Measurements from ENCODE around the gene MTMR3.
"Not testable (repeated sequence)": the region's sequence is repeated elsewhere in the genome, so short reads cannot be mapped to it uniquely, and the experiment has no call there.

MTMR3 gene

DNA sequence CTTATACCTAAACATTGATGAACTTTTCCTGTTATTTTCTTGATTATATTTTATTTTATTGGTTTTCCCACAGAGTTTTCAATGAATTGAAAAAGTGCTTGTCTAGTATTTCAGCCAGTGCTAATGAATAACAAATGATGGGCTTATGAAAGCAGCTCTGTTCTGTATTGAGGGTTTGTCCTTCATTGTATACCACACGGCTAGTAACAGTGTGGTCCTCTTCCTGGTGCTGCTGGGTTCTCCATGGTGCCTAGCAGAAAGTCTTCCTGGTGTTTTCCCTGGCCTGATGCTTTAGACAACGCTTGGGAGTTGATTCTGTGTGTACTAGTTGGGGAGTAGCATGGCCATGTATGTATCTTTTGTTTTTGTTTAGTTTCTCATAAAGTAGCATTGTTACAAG lies 89.1 kb downstream of the MTMR3 start:
- no peak for DNase-seq

DNA sequence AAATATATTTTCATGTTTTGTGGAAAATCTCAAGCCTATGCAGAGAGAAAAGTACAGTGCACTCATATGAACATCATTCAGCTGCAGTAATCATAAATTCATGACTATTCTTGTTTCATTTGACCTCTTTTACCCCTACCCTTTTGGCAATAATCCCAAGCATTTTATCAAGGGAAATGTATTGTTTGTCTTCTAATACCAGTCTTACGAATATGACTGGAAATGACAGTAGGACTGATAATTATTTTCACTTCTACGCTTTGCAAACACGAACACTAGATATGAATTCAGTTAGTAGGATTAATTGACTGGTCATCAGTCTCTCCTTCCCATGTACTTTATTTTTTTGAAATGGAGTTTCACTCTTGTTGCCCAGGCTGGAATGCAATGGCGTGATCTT lies 90.3 kb downstream of the MTMR3 start:
- no peak for DNase-seq

DNA sequence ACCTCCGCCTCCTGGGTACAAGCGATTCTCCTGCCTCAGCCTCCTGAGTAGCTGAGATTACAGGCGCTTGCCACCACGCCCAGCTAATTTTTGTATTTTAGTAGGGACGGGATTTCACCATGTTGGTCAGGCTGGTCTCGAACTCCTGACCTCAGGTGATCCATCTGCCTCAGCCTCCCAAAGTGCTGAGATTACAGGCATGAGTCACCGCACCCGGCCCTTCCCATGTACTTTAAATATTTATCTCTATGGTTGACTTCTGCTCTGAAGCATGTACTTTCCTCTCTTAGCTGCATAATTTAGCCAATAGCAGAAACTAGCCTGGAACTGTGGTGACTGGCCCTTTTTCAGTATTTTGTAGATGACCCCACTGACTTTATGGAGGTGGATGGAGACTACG lies 90.7 kb downstream of the MTMR3 start:
- DNase-seq: not testable (repeated sequence)

DNA sequence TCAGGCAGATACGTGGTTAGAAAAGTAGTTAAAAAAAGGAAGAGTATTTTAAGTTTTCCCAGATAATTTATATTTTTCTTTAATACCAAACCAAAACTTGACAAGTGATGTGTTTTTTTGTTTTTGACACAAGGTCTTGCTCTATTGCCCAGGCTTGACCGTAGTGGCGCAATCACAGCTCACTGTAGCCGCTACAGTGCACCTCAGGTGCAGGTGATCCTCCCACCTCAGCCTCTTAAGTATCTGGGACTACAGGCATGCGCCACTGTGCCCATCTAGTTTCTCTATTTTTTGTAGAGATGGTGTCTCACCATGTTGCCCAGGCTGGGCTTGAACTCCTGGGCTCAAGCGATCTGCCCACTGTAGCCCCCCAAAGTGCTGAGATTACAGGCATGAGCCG lies 92.5 kb downstream of the MTMR3 start:
- DNase-seq: no peak

DNA sequence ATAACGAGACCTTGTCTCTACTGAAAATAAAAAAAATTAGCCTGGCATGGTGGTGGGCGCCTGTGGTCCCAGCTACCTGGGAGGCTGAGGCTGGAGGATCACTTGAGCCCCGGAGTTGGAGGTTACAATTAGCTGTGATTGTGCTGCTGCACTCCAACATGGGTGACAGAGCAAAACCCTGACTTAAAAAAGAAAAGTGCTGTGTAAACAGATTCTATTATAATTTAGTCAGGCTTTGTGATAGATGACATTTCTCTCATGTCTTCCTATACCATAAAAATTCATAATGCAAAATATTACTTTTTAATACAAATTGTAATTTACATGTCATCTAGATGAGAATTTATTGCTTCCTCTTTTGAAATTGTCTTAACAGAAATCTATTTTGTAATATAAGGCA lies 94.1 kb downstream of the MTMR3 start:
- no peak for DNase-seq

DNA sequence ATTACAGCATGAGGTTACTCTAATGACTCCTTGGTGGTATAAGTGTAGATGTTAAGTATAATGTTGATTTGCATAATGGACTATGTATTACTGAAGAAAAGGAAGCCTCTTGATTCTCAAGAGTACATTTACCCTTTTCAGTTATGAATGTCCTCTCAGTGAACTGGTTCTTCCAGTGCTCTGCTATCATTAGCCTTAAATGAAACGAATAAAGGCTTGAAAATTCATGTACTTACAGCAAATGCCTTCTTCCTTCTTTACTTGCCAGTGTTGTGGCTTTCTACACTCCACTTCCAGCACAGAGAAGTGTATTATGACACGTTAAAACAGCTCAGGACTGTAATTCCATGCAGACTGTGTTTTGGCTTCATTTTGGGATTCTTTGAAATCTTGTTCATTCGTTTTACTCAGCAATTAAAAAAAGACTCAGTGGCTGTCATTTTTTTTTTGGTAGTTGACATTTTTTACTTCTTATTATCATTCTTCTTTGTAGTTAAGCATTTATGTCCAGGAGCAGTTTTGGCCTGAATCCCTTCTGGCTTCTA lies 96.9 kb downstream of the MTMR3 start:
- no peak for DNase-seq

DNA sequence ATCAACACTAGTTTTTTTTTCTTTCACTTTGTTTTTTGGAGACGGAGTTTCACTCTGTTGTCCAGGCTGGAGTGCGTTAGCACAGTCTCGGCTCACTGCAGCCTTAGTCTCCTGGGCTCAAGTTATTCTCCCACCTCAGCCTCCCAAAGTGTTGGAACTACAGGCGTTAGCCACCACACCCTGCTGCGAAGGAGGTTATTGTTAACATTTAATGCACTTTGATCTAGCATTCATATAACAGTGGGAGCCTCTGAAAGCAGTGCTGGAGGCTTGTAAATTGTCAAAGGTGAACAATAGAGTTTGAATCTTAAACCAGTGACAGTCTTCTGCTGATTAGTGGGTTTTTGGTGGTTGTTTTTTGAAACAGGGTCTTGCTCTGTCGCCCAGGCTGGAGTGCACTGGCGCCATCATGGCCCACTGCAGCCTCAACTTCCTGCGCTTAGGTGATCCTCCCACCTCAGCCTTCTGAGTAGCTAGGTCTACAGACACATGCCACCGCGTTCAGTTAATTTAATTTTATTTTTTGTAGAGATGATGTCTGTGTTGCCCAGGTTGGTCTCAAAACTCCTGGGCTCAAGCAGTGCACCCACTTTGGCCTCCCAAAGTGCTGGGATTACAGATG lies 100.4 kb downstream of the MTMR3 start:
- DNase-seq: no peak

DNA sequence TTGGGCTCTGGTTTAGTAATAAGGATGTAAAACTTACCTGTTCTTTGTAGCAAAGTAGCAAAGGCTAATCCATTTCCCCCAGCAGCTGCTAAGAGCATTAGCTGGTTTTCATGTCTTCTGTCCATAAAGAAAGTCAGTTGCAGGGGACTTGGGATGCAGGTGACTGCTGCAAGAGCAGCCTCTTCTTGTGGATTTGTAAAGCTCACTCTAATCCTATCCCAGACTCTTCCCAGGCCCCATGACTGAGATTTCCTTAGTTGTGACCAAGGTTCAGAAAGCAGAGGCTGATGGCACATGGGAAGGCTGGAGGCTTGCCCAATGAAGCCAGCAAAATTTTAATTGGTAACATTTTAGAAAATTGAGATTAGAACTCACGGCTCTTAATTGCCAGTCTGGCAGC lies 102.9 kb downstream of the MTMR3 start:
- DNase-seq: no peak

DNA sequence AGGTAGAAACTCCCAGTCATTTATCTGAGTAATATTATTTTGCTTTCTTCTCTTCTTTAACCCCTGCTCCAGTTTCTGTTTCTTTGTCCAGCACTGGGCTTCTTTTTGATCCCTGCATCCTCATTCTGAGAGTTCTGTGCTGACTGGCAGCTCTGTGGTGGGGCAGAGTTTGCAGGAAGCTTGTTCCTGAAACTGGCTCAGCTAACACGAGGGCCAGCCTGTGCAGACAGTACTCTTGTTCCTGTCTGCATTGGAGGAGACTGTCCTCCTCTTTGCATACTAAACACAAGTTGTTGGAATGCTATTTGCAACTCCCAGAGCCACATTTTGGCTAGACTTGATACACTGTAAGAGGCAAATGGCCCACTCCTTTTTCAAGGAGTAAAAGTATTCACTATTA lies 104.2 kb downstream of the MTMR3 start:
- no peak for DNase-seq

DNA sequence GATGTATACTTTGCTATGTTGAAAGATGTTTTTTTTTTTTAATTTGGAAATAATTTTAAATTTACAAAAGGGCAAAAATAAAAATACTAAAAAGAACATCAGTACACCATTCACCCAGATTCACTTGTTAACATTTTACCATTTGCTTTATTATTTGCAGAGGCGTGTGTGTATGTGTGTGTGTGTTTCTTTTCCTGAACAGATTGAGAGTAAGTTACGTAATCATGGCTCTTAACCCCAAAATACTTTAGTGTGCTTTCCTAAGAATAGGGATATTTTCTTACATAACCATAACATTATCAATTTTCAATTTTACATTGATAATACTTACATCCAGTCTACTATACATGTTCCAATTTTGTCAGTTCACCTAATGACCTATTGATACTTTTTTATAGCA lies 105.7 kb downstream of the MTMR3 start:
- DNase-seq: no peak

DNA sequence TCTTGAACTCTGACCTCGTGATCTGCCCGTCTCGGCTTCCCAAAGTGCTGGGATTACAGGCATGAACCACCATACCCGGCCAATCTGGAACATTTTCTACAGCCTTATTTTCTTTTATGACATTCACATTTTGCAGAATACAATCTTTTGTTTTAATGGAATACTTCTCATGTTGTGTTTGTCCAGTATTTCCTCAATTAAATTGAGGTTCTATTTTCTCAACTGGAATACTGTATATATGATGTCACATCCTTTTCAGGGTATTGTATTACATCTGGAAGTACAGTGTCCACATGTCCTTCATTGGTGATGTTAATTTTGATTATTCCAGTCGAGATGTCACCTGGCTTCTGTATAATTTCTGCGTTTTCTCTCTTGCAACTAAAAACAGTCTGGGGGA lies 106.5 kb downstream of the MTMR3 start:
- no peak for DNase-seq

DNA sequence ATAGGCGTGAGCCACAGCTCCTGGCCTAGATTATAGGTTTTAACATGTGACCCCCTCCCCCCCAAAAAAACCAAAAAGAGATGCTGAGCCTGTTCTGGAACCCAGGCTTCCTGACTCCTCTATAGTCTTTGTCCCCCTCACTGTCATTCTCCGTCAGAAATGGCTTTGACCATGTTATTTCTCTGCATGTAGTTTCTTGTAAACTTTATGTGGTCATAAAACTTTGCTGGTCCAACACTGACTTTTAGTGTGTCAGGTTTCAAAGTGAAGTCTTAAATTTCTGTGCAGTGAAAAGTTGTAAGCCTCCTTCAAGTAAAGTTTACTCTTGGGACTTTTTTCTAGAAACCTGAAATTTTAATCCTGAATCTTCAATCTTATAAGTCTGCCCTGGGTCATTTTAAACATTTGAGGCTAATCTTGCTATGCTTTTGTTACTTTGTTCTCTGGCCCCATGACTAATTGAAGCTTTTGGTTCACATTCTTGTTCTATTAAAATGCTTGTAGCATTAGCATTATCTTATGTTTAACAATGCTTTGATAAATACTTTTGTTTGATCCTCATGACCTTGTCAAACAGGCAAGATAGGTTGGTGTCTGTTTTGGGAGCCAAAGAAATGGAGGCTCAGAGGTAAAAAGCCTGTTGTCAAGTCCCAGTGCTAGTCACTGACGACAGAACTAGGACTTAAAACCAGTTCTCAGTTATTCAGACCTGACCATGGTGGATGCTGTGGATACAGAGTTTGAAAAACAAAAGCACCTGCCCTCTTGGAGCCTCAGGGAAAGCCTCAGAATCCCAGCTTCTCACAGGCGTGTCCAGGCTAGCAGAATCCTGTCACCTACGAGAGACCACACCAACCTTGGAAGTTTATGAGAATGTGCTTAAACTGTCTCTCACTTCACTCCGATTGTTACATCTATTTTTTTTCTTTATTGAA lies 109.6 kb downstream of the MTMR3 start:
- DNase-seq: no peak

DNA sequence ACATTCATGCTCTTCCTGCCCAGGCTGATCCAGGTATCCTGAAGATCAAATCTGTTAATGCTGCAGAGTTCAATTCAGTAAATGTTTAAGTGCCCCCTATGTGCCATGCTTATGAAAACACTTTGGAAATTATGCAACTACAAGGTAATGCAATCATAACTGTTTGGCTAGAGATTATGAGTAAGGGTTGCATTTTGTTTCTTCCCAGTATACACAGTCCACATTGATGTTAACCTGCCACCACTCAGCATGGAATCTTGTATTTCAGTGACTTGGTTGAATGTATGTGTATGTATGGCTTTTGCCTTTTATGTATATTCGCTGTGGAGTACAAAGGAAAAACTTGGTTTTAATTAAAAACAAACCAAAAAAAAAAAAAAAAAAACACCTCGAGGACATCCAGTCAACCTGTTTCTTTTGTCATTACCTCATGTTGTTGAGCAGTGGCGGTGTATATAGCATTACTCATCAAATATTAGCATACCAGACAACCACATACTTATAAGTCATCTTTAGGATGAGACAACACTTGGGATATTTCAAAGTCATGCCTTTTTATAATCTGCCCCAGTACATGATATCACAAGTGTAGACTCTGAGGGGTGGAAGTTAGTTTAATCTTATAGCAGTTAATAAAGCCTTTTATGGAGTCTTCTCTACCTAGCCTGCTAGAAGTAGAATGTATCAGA lies 111.2 kb downstream of the MTMR3 start:
- no peak for DNase-seq

DNA sequence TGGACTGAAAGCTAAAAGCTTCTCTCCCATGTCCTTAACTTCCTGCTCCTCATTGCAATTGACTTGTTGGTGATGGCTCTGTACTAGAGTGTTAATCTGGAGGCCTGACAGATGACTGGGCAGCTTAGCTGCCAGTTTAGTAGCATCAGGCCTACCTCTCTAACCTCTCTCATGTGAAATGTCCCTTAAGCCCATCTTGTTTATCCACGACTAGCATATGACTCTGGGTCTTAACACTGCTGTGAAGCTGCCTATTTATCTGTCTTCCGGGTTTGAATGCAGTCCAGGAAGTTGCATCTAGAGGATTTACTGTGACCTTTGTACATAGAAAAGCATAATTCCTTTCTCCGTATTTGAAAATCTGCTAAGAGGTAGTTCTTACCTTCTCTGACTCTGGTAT lies 112.0 kb downstream of the MTMR3 start:
- no peak for DNase-seq

DNA sequence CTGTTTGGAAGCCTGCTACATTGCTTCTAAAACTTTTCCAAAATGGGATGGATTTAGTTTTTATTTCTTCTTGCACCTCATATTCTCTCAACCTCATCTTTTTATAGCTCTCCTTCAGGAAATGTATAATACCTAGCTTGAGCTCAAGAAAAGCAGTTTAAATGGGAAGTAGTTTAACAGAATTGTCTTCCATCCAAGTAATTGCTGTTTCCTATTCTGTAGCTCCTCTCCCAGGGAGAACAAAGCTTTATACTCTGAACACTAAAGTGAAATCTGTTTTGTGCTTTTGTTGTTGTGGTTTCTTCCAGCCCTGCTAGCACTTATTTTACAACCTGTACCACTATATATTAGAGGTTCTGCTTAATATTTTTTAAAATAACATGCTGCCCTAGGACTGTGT lies 114.1 kb downstream of the MTMR3 start:
- DNase-seq: no peak

DNA sequence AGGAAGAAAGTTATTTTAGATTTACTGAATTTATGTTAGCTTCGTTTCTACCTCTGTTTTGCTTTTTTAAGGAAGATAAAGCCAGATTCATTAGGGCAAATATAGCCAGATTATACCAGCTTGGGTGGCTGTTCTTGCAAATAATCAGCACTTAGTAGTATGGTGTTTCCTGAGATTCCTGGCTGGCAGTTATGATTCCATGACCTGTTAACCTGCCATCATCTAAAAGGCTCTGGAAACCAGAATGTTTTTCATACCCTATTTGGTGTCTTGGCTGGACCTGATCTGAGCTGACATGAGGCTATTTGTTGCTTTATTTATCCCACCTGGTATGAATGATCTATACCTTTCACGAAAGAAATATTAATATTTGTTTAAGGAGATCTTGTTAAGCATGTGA lies 114.5 kb downstream of the MTMR3 start:
- DNase-seq: no peak

DNA sequence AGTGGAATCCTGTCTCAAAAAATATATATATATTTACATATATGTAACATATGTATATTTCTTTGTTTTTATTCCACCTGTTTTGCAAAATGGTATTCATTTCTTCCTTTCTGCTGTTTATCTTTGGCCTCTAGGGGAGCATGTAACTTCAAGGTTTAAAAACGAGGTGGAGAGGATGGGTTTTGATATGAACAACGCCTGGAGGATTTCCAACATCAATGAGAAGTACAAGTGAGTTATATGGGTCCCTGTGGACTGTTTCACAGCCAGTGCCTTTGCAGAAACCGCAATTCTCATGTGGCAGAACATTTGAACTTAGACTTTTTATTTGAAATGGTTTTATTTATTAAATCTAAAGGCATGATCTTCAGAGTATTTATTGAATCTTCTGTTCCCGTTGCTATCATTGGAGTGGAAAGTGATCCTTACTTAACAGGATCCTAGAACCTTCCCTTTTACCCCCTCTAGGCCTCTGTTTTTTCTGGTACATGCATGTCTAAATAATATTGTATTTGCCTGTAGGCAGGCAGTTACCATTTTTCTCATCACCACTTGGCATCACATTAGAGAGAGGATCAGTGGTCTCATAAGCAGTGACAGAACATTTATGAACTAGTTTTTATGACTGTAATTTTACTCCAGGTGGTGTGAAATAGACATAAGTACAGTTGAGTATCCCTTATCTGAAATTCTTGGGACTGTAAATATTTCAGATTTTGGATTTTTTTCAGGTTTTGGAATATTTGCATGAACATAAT lies 115.8 kb downstream of the MTMR3 start:
- DNase-seq: peak; percentile 2

DNA sequence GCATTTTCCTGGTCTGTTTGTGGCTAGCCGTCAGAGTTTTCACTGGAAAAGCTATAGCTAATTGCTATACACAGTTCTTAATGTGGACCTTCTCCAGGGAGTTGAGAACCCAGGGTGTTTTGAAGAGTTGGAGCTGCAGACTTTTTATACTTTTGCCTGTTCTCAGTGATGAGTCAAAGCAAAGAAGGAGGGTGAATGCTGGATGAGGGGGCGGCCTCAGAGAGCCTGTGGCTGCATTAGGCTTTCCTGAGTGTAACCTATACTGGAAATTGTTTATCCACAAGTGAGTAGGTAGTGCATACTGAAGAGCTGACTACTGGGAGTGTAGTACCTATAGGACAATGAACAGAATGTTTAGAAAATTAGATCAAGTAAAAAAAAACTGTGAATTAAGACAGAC lies 117.6 kb downstream of the MTMR3 start:
- DNase-seq: no peak

DNA sequence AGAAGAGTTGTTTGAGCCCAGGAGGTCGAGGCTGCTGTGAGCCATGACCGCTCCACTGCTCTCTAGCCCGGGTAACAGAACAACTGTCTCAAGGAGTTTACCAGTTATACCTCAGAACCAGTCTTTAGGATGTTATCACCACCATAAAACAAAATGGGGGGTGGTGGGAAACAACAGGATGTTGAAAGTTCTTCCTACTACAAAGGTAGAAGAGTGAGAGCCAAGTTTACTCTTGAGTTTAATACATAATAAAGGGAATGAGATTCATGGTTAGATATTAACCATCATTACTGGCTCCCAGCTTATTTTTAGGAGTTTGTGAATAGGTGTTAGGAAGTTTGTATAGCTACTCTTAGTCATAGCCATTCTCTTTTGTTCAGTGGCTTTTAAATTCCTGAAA lies 118.5 kb downstream of the MTMR3 start:
- DNase-seq: no peak

DNA sequence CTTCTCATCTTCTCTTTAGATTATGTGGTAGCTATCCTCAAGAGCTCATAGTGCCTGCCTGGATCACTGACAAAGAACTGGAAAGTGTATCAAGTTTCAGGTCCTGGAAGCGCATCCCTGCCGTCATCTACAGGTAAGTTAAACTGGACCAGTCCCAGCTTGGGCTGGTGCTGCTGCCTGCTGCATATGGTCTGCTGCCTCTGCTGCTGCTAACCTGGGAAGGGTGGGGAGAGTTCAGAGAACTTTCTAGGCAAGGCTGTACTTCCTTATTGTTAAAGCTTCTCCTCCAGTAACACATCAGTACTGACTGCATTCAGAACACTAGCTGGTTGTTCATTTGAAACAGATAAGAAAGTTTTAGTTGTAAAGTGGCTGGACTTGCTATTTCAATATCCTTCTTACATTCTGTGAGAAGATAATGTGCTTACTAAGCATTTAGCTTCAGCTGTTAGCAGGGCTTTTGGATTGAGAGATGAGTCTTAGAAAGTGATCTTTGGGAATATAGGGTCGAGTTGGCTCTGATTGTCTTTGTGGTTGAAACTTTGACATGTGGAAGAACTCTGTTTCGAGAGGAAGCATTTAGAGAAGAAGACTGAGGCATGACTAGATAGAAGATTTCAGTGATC lies 120.0 kb downstream of the MTMR3 start:
- DNase-seq: no peak

DNA sequence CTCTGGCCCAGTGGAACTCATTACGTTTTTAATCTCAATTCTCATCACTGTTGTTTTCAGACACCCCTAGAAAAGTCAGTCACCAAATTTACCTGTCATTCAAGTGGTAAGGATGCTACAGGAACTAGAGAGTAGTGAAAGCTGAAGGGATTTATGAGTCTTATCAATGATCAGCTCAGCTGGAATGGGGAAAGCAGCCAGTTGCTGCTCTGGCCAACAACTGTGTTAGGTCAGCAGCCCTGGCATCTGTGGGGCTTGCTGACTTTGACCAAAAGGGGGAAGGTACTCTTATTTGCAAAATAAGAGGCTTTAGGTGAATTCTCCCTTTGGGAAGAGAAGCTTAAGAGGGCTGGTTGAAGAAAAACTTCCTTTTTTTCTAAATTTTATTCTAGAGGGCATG lies 121.1 kb downstream of the MTMR3 start:
- DNase-seq: no peak

DNA sequence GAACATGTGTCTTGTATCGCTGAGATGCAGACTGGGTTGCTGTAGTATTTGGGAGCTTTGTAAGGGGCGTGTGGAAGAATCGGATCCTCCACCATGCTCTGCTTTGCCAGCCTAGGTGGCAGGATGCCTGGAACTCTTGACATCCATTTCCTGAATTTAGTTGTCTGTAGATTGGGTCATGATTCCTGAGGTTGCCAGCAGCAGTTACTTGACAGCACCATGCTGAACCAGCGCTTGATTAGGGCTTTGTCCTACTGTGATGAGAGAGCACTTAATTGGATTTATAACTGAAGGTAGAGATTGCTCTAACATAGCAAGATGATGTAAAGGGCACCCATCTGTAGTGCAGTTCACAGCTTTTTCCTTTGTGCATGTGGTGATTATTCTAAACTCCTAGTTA lies 121.7 kb downstream of the MTMR3 start:
- DNase-seq: no peak

Data from NCI-H526 treated with DMSO at 0.1 percent for 48 hours (cell line).